Trophoblast cell (in vitro differentiated cells and primary cell): ENCODE results near the gene BATF3.

Experiments used
- DNase-seq, 2 donors: peaks; one replicate each; pipeline ENCODE4 v3.0.0-alpha.2; 2016
- H2AFZ ChIP-seq: 2 replicates; pipeline ENCODE4 v1.6.1; 2013; ENCODE audit warnings: low read length, moderate library complexity, mild to moderate bottlenecking; ENCODE audit not compliant: insufficient read depth, poor library complexity
- H2AK5ac ChIP-seq: 2 replicates; pipeline ENCODE4 v1.6.1; 2013; ENCODE audit warnings: mild to moderate bottlenecking, low read length
- H2BK120ac ChIP-seq: 2 replicates; pipeline ENCODE4 v1.6.1; 2013; ENCODE audit warnings: low read length, mild to moderate bottlenecking, moderate library complexity; ENCODE audit not compliant: insufficient read depth, poor library complexity
- H2BK12ac ChIP-seq: 2 replicates; pipeline ENCODE4 v1.6.1; 2013; ENCODE audit warnings: mild to moderate bottlenecking, low read length, moderate library complexity
- H2BK5ac ChIP-seq: 2 replicates; pipeline ENCODE4 v1.6.1; 2013; ENCODE audit warnings: low read length, low read depth, moderate library complexity, mild to moderate bottlenecking; ENCODE audit not compliant: poor library complexity
- H3K14ac ChIP-seq: 2 replicates; pipeline ENCODE4 v1.6.1; 2013; ENCODE audit warnings: mild to moderate bottlenecking, low read length
- H3K18ac ChIP-seq: 2 replicates; pipeline ENCODE4 v1.6.1; 2013; ENCODE audit warnings: mild to moderate bottlenecking, low read length
- H3K23ac ChIP-seq: 2 replicates; pipeline ENCODE4 v1.6.1; 2013; ENCODE audit warnings: low read length
- H3K27ac ChIP-seq: 2 replicates; pipeline ENCODE4 v1.5.1; 2013; ENCODE audit warnings: low read depth, mild to moderate bottlenecking, inconsistent platforms, low read length, moderate library complexity
- H3K27me3 ChIP-seq: 2 replicates; pipeline ENCODE4 v1.6.1; 2013; ENCODE audit warnings: inconsistent platforms, mild to moderate bottlenecking, low read length, moderate library complexity; ENCODE audit not compliant: insufficient read depth
- H3K36me3 ChIP-seq, 2 experiments: 1 replicate in 1 of 2; 2 replicates in 1 of 2; pipeline ENCODE4 v1.6.1; 2013; ENCODE audit warnings: low read length in 2 of 2, mild to moderate bottlenecking in 2 of 2, moderate library complexity in 1 of 2; ENCODE audit not compliant: insufficient read depth in 2 of 2, control insufficient read depth in 1 of 2
- H3K4ac ChIP-seq: 2 replicates; pipeline ENCODE4 v1.6.1; 2013; ENCODE audit warnings: low read depth, mild to moderate bottlenecking, low read length, moderate library complexity
- H3K4me1 ChIP-seq, 2 experiments: 1 replicate in 1 of 2; 2 replicates in 1 of 2; pipeline ENCODE4 v1.6.1; 2013; ENCODE audit warnings: low read length in 2 of 2, mild to moderate bottlenecking in 2 of 2, moderate library complexity in 1 of 2; ENCODE audit not compliant: insufficient read depth in 2 of 2, control insufficient read depth in 1 of 2
- H3K4me2 ChIP-seq: 2 replicates; pipeline ENCODE4 v1.6.1; 2013; ENCODE audit warnings: inconsistent platforms, mild to moderate bottlenecking, low read length, moderate library complexity
- H3K4me3 ChIP-seq: 2 replicates; pipeline ENCODE4 v1.5.1; 2013; ENCODE audit warnings: mild to moderate bottlenecking, low read depth, low read length, inconsistent platforms
- H3K79me1 ChIP-seq: one replicate; pipeline ENCODE4 v1.6.1; 2013; ENCODE audit warnings: low read length
- H3K79me2 ChIP-seq: 2 replicates; pipeline ENCODE4 v1.6.1; 2013; ENCODE audit warnings: low read length, mild to moderate bottlenecking; ENCODE audit not compliant: control insufficient read depth, insufficient read depth, poor library complexity
- H3K9ac ChIP-seq: 2 replicates; pipeline ENCODE4 v1.6.1; 2013; ENCODE audit warnings: mild to moderate bottlenecking, low read length
- H3K9me3 ChIP-seq: 2 replicates; pipeline ENCODE4 v1.6.1; 2013; ENCODE audit warnings: low read depth, mild to moderate bottlenecking, control low read depth, inconsistent platforms, low read length; ENCODE audit not compliant: insufficient read depth
- H4K12ac ChIP-seq: 2 replicates; pipeline ENCODE4 v1.6.1; 2013; ENCODE audit warnings: low read depth, mild to moderate bottlenecking, low read length, moderate library complexity
- H4K8ac ChIP-seq: 2 replicates; pipeline ENCODE4 v1.6.1; 2013; ENCODE audit warnings: low read depth, mild to moderate bottlenecking, low read length, moderate library complexity
- H4K91ac ChIP-seq: one replicate; pipeline ENCODE4 v1.6.1; 2013; ENCODE audit warnings: low read depth, mild to moderate bottlenecking, low read length, moderate library complexity
- WGBS: extraction: QIAGEN DNeasy Blood & Tissue Kit; methylation state at CpG from one replicate; pipeline ENCODE4 v1.1.7; 2013; ENCODE audit warnings: missing lambda C conversion rate; ENCODE audit not compliant: insufficient read length, insufficient coverage; ENCODE audit errors: extremely low coverage; 5-methylcytosine and 5-hydroxymethylcytosine counted together

The BATF3 gene

DNA sequence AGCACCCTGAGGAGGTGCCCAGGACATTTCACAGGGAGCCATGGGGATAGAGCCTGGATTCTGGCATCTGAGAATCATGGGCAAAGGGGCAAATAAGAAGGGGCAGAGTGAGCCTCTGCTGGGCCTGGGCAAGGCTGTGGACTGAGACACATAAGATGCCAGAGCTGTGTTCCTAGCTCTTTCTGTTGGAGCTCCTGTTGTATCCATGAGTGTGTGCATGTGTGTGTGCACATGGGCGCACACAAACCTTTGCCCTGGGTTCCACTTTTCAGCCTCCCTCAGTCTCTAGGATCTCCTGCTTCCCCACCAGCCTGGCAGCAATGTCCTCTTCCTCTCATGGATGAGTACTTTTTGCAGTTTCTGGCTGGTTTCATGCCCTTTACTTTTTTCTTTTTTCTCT lies 47.0 kb downstream of the BATF3 start:
- Histone ChIP-seq H2AFZ (no peak overlapping the region), H3K4me2 (no peak overlapping the region), H3K4ac (no peak overlapping the region), H3K9me3 (no peaks in the 10 kb centered on the region), H3K4me3 (no peak overlapping the region), H3K79me1 (peaks cover 1% of the 10 kb centered on the region), H4K12ac (no peak overlapping the region), H3K18ac (no peak overlapping the region), H2BK5ac (no peak overlapping the region), H4K91ac (no peak overlapping the region), H2BK120ac (no peak overlapping the region), H3K9ac (no peak overlapping the region), H4K8ac (no peak overlapping the region), H3K27me3 (no peaks in the 10 kb centered on the region), H3K14ac (no peak overlapping the region), H3K4me1 (peaks cover 6 to 10% of the 10 kb centered on the region in 2 experiments), H3K79me2 (no peaks in the 10 kb centered on the region), H2BK12ac (no peak overlapping the region), H3K36me3 (no peaks in the 10 kb centered on the region), H2AK5ac (no peak overlapping the region), H3K27ac (no peak overlapping the region), H3K23ac (no peak overlapping the region)
- no CpG with 5 or more reads among the region's 1 CpG for WGBS
- DNase-seq, result no peak

DNA sequence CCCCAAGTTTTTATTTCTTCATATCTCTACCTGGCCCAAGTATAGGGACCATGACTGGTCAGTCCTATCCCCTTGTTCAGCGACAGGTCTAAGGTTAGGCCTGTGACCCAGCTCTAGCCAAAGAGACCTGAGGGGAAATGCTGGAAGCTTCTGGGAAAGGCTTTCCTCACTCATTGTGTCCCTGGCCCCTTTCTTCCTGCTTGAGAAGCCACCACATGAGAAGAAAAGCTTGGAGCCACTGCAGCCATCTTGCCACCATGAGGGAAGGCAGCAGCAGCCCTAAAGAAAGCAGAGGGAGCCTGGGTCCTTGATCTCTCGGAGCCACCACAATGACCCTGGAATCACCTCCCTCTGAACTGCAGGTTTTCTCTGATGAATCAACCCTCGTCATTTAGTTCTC lies 47.7 kb downstream of the BATF3 start:
- no peak overlapping the region for H2BK120ac ChIP-seq
- H2BK5ac ChIP-seq, result no peak overlapping the region
- H4K12ac ChIP-seq, result no peak overlapping the region
- H3K4me1 ChIP-seq, result peaks cover 6 to 10% of the 10 kb centered on the region in 2 experiments
- H3K4me3 ChIP-seq, result no peak overlapping the region
- H3K36me3 ChIP-seq, result no peaks in the 10 kb centered on the region
- H2AK5ac ChIP-seq, result no peak overlapping the region
- no peak overlapping the region for H3K14ac ChIP-seq
- no peak overlapping the region for H3K4me2 ChIP-seq
- no peaks in the 10 kb centered on the region for H3K27me3 ChIP-seq
- H3K9ac ChIP-seq, result no peak overlapping the region
- H3K27ac ChIP-seq, result no peak overlapping the region
- H3K79me2 ChIP-seq, result no peaks in the 10 kb centered on the region
- no peak overlapping the region for H3K18ac ChIP-seq
- H3K4ac ChIP-seq, result no peak overlapping the region
- no peaks in the 10 kb centered on the region for H3K9me3 ChIP-seq
- H4K8ac ChIP-seq, result no peak overlapping the region
- H2AFZ ChIP-seq, result no peak overlapping the region
- DNase-seq, result no peak
- H3K23ac ChIP-seq, result no peak overlapping the region
- H3K79me1 ChIP-seq, result peaks cover 1% of the 10 kb centered on the region
- no peak overlapping the region for H4K91ac ChIP-seq
- WGBS, result no CpG with 5 or more reads among the region's 3 CpGs
- H2BK12ac ChIP-seq, result no peak overlapping the region

DNA sequence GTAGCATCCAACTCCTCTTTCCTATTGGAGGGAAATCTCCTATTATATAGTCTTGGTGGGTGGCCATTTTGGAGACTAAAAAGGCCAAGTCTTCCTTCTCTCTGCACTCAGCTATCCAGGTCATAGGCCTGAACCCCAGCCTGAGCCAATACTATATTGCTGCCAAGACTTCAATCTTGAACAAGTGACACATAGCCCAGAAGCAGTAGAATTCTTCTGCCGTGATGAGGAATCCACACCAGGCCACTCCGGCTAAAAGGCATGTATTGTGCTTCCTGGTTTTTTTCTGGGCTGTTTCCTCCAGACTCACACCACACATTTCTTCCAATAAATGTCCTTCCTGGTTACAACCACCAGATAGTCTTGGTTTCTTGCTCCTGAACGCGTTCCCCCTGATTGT lies 48.1 kb downstream of the BATF3 start:
- Histone ChIP-seq H2AK5ac (no peak overlapping the region), H3K4me2 (no peak overlapping the region), H2BK5ac (no peak overlapping the region), H3K27me3 (no peaks in the 10 kb centered on the region), H3K9me3 (peaks cover 2% of the 10 kb centered on the region), H3K36me3 (no peaks in the 10 kb centered on the region), H3K18ac (no peak overlapping the region), H2AFZ (no peak overlapping the region), H3K9ac (no peak overlapping the region), H3K23ac (no peak overlapping the region), H3K4ac (no peak overlapping the region), H2BK12ac (no peak overlapping the region), H4K91ac (no peak overlapping the region), H3K14ac (no peak overlapping the region), H3K79me2 (no peaks in the 10 kb centered on the region), H3K79me1 (peaks cover 1% of the 10 kb centered on the region), H3K4me3 (no peak overlapping the region), H4K8ac (no peak overlapping the region), H3K4me1 (peaks cover 6 to 9% of the 10 kb centered on the region in 2 experiments), H3K27ac (no peak overlapping the region), H2BK120ac (no peak overlapping the region), H4K12ac (no peak overlapping the region)
- DNase-seq, result peak; percentile 34 to 56
- WGBS, result no CpG with 5 or more reads among the region's 4 CpGs

DNA sequence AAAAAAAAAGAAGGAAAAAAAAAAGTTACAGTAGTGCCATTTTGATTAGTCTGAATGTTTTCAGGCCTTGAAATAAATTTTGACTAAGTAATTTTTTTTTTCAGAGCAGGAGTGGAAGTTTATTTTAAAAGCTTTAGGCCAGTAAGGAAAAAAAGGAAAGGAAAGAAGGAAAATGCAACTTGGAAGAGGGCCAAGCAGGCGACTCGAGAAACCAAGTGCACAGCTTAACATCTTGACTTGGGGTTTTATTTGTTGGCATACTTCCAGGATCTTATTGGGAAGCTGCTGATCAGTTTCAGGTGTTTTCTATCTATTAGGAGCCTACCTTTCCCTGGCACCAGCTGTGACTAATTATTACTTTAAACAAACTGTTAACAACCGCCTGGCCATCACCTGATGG lies 49.4 kb downstream of the BATF3 start:
- WGBS, result no CpG with 5 or more reads among the region's 3 CpGs
- H3K18ac ChIP-seq, result no peak overlapping the region
- no peaks in the 10 kb centered on the region for H3K36me3 ChIP-seq
- H3K4me1 ChIP-seq, result no peaks in the 10 kb centered on the region
- H4K8ac ChIP-seq, result no peak overlapping the region
- DNase-seq, result no peak
- no peak overlapping the region for H3K23ac ChIP-seq
- H3K14ac ChIP-seq, result no peak overlapping the region
- no peak overlapping the region for H2BK5ac ChIP-seq
- H3K4me2 ChIP-seq, result no peak overlapping the region
- no peak overlapping the region for H4K91ac ChIP-seq
- H2BK120ac ChIP-seq, result no peak overlapping the region
- peaks cover 1% of the 10 kb centered on the region for H3K79me1 ChIP-seq
- H4K12ac ChIP-seq, result no peak overlapping the region
- no peak overlapping the region for H3K9ac ChIP-seq
- H3K27ac ChIP-seq, result no peak overlapping the region
- no peaks in the 10 kb centered on the region for H3K27me3 ChIP-seq
- H3K4me3 ChIP-seq, result no peak overlapping the region
- H3K9me3 ChIP-seq, result peaks cover 3% of the 10 kb centered on the region
- H3K79me2 ChIP-seq, result no peaks in the 10 kb centered on the region
- H2AFZ ChIP-seq, result no peak overlapping the region
- no peak overlapping the region for H3K4ac ChIP-seq
- no peak overlapping the region for H2AK5ac ChIP-seq
- H2BK12ac ChIP-seq, result no peak overlapping the region
